ENCODE measurements around the gene SIGLEC10. TPM values are rescaled to one million over a fixed set of nuclear protein-coding genes. Genes with fewer than 3 reads are reported as not detected.

Gene SIGLEC10
- polyA plus RNA-seq, 1 donor (not counting 4 experiments of a cell fraction or from before 2014, with no cell fraction given), result not detected

DNA sequence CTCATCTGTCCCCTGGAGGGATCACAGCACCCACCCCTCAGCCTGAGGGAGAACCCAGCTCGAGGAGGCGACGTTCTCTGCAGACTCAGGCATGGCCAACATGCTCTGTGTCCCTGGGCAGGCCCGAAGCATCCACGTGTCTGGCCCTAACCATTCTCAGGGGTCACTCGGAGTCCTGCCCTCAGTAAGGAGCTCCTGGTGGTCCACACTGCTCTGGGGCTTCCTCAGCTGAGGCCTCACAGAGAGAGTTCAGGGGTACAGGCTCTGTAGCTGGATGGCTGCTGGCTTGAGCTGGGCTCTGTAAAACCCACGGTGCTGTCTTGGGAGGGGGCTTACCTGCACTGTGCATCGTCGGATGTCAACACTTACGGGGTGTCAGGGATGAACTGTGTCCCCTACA, 45.2 kb upstream of the SIGLEC10 start:
- no peak overlapping the region for H3K9ac ChIP-seq (ENCODE audit: control insufficient read depth, extremely low read depth, insufficient read depth, low read length)
- dilution Hi-C loops (cut with MboI; ENCODE audit: extremely low pct_ligation_motif_present, low sequenced_read_pairs), result no loop called here
- H3K27me3 ChIP-seq (ENCODE audit: control insufficient read depth, extremely low read depth, insufficient read depth, low read length), result no peaks in the 10 kb centered on the region
- H3K9me3 ChIP-seq (ENCODE audit: control insufficient read depth, low read depth, low read length), result no peaks in the 10 kb centered on the region
- H3K4me3 ChIP-seq (ENCODE audit: control insufficient read depth in 2 of 3, extremely low read depth in 1 of 3, insufficient read depth in 2 of 3, low read depth in 1 of 3, low read length in 3 of 3), result no peak overlapping the region
- no peak overlapping the region for H2AFZ ChIP-seq (ENCODE audit: control insufficient read depth, low read length)
- DNase-seq (ENCODE audit: low read depth, low spot score) (no peak), FAIRE-seq (no peak)
- no peaks in the 10 kb centered on the region for H3K9me1 ChIP-seq (ENCODE audit: control insufficient read depth, extremely low read depth, insufficient read depth, low read length)
- no peak overlapping the region for H3K27ac ChIP-seq (ENCODE audit: control insufficient read depth, insufficient read depth, low read length)
- H3K4me2 ChIP-seq (ENCODE audit: control insufficient read depth, extremely low read depth, insufficient read depth, low read depth, low read length), result no peak overlapping the region
- no peaks in the 10 kb centered on the region for H4K20me1 ChIP-seq (ENCODE audit: control insufficient read depth, extremely low read depth, insufficient read depth, low read length)
- no peaks in the 10 kb centered on the region for H3K36me3 ChIP-seq (ENCODE audit: control insufficient read depth in 2 of 2, extremely low read depth in 1 of 2, insufficient read depth in 2 of 2, low read length in 2 of 2)
- no peak for TF ChIP-seq EZH2 (IDR thresholded peaks at IDR 0.05; ENCODE audit: low read length)
- TF ChIP-seq, protein P1, sequence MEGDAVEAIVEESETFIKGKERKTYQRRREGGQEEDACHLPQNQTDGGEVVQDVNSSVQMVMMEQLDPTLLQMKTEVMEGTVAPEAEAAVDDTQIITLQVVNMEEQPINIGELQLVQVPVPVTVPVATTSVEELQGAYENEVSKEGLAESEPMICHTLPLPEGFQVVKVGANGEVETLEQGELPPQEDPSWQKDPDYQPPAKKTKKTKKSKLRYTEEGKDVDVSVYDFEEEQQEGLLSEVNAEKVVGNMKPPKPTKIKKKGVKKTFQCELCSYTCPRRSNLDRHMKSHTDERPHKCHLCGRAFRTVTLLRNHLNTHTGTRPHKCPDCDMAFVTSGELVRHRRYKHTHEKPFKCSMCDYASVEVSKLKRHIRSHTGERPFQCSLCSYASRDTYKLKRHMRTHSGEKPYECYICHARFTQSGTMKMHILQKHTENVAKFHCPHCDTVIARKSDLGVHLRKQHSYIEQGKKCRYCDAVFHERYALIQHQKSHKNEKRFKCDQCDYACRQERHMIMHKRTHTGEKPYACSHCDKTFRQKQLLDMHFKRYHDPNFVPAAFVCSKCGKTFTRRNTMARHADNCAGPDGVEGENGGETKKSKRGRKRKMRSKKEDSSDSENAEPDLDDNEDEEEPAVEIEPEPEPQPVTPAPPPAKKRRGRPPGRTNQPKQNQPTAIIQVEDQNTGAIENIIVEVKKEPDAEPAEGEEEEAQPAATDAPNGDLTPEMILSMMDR (optimal IDR thresholded peaks at IDR 0.05 in 1 of 3, IDR thresholded peaks at IDR 0.05 in 1 of 3, conservative IDR thresholded peaks at IDR 0.05 in 1 of 3; ENCODE audit: extremely low read depth in 1 of 3, insufficient read depth in 2 of 3, low read length in 3 of 3), result no peak
- H3K4me1 ChIP-seq (ENCODE audit: control insufficient read depth, extremely low read depth, insufficient read depth, low read length), result no peaks in the 10 kb centered on the region
- H3K79me2 ChIP-seq (ENCODE audit: control insufficient read depth, insufficient read depth, low read length), result no peaks in the 10 kb centered on the region

- Histone ChIP-seq H3K9ac (ENCODE audit: control insufficient read depth, extremely low read depth, insufficient read depth, low read length) (no peak overlapping the region), H3K4me3 (ENCODE audit: control insufficient read depth in 2 of 3, extremely low read depth in 1 of 3, insufficient read depth in 2 of 3, low read depth in 1 of 3, low read length in 3 of 3) (no peak overlapping the region), H3K9me3 (ENCODE audit: control insufficient read depth, low read depth, low read length) (no peaks in the 10 kb centered on the region), H4K20me1 (ENCODE audit: control insufficient read depth, extremely low read depth, insufficient read depth, low read length) (no peaks in the 10 kb centered on the region), H2AFZ (ENCODE audit: control insufficient read depth, low read length) (no peak overlapping the region), H3K9me1 (ENCODE audit: control insufficient read depth, extremely low read depth, insufficient read depth, low read length) (no peaks in the 10 kb centered on the region), H3K36me3 (ENCODE audit: control insufficient read depth in 2 of 2, extremely low read depth in 1 of 2, insufficient read depth in 2 of 2, low read length in 2 of 2) (no peaks in the 10 kb centered on the region), H3K4me1 (ENCODE audit: control insufficient read depth, extremely low read depth, insufficient read depth, low read length) (no peaks in the 10 kb centered on the region), H3K79me2 (ENCODE audit: control insufficient read depth, insufficient read depth, low read length) (no peaks in the 10 kb centered on the region), H3K27ac (ENCODE audit: control insufficient read depth, insufficient read depth, low read length) (no peak overlapping the region), H3K4me2 (ENCODE audit: control insufficient read depth, extremely low read depth, insufficient read depth, low read depth, low read length) (no peak overlapping the region), H3K27me3 (ENCODE audit: control insufficient read depth, extremely low read depth, insufficient read depth, low read length) (no peaks in the 10 kb centered on the region)
- dilution Hi-C loops (cut with MboI; ENCODE audit: extremely low pct_ligation_motif_present, low sequenced_read_pairs), result no loop called here
- FAIRE-seq (no peak), DNase-seq (ENCODE audit: low read depth, low spot score) (no peak)
- TF ChIP-seq, protein P1 (optimal IDR thresholded peaks at IDR 0.05 in 1 of 3, IDR thresholded peaks at IDR 0.05 in 1 of 3, conservative IDR thresholded peaks at IDR 0.05 in 1 of 3; ENCODE audit: extremely low read depth in 1 of 3, insufficient read depth in 2 of 3, low read length in 3 of 3), result no peak
- TF ChIP-seq EZH2 (IDR thresholded peaks at IDR 0.05; ENCODE audit: low read length), result no peak
Measured at GRCh38 chr19:51462276-51462675, 44.8 kb upstream of the SIGLEC10 start.
